KOPT-K1 (cell line): Measurements from ENCODE around the gene MFSD6.

Experiments
- H3K27ac ChIP-seq: fragments of 200-600 bp; sonication (generic); 2 replicates; pipeline ENCODE4 v1.5.1; 2016; ENCODE audit warnings: antibody characterized with exemption, mild to moderate bottlenecking, low read depth, low read length; ENCODE audit not compliant: poor library complexity, severe bottlenecking
- H3K36me3 ChIP-seq: fragments of 200-600 bp; sonication (generic); 2 replicates; pipeline ENCODE4 v1.5.1; 2017; ENCODE audit warnings: antibody characterized with exemption, mild to moderate bottlenecking, low read length, moderate library complexity; ENCODE audit not compliant: insufficient read depth
- H3K9me3 ChIP-seq: fragments of 200-600 bp; sonication (generic); 2 replicates; pipeline ENCODE4 v1.5.1; 2017; ENCODE audit warnings: antibody characterized with exemption, low read length, mild to moderate bottlenecking; ENCODE audit not compliant: insufficient read depth, poor library complexity, severe bottlenecking

Gene MFSD6

GRCh38 chr2:190380962-190381412 is 27.2 kb upstream of the MFSD6 start:
- no peaks in the 10 kb centered on the region for H3K36me3 ChIP-seq
- H3K27ac ChIP-seq = no peak overlapping the region
- H3K9me3 ChIP-seq = no peaks in the 10 kb centered on the region

- Histone ChIP-seq H3K27ac (no peak overlapping the region), H3K36me3 (no peaks in the 10 kb centered on the region), H3K9me3 (no peaks in the 10 kb centered on the region)
Measured at GRCh38 chr2:190382851-190383250, 25.3 kb upstream of the MFSD6 start.

- no peaks in the 10 kb centered on the region for H3K9me3 ChIP-seq
- no peaks in the 10 kb centered on the region for H3K36me3 ChIP-seq
Measured at GRCh38 chr2:190387422-190387821, 20.7 kb upstream of the MFSD6 start.

GRCh38 chr2:190396271-190396670 is 11.9 kb upstream of the MFSD6 start:
- Histone ChIP-seq H3K9me3 (no peaks in the 10 kb centered on the region), H3K36me3 (no peaks in the 10 kb centered on the region), H3K27ac (no peak overlapping the region)

More at GRCh38 chr2:190387422-190387821, 20.7 kb upstream of the MFSD6 start:
- no peak overlapping the region for H3K27ac ChIP-seq

GRCh38 chr2:190402986-190403603 is 5.1 kb upstream of the MFSD6 start:
- no peak overlapping the region for H3K27ac ChIP-seq
- no peaks in the 10 kb centered on the region for H3K9me3 ChIP-seq
- H3K36me3 ChIP-seq = no peaks in the 10 kb centered on the region

- H3K9me3 ChIP-seq = no peaks in the 10 kb centered on the region
- H3K27ac ChIP-seq = no peak overlapping the region
- no peaks in the 10 kb centered on the region for H3K36me3 ChIP-seq
Measured at GRCh38 chr2:190404487-190404886, 3.7 kb upstream of the MFSD6 start.

- Histone ChIP-seq H3K9me3 (no peaks in the 10 kb centered on the region), H3K36me3 (no peaks in the 10 kb centered on the region), H3K27ac (no peak overlapping the region)
Measured at GRCh38 chr2:190405070-190405469, 3.1 kb upstream of the MFSD6 start.

GRCh38 chr2:190405995-190406394 is 2.2 kb upstream of the MFSD6 start:
- no peaks in the 10 kb centered on the region for H3K9me3 ChIP-seq
- no peaks in the 10 kb centered on the region for H3K36me3 ChIP-seq
- H3K27ac ChIP-seq = no peak overlapping the region

- Histone ChIP-seq H3K9me3 (no peaks in the 10 kb centered on the region), H3K36me3 (no peaks in the 10 kb centered on the region), H3K27ac (peak overlapping the region; percentile 94)
Measured at GRCh38 chr2:190406805-190407204, 1.4 kb upstream of the MFSD6 start.

GRCh38 chr2:190407246-190407661 is 901 bp upstream of the MFSD6 start:
- Histone ChIP-seq H3K9me3 (no peaks in the 10 kb centered on the region), H3K27ac (peak overlapping the region; percentile 94), H3K36me3 (no peaks in the 10 kb centered on the region)

- Histone ChIP-seq H3K9me3 (no peaks in the 10 kb centered on the region), H3K36me3 (no peaks in the 10 kb centered on the region), H3K27ac (peak overlapping the region; percentile 94)
Measured at GRCh38 chr2:190408538-190409271, 550 bp downstream of the MFSD6 start.

- Histone ChIP-seq H3K27ac (peak overlapping the region; percentile 94), H3K9me3 (no peaks in the 10 kb centered on the region), H3K36me3 (no peaks in the 10 kb centered on the region)
Measured at GRCh38 chr2:190409616-190410015, 1.5 kb downstream of the MFSD6 start.

- no peaks in the 10 kb centered on the region for H3K36me3 ChIP-seq
- H3K27ac ChIP-seq = peak overlapping the region; percentile 94
- no peaks in the 10 kb centered on the region for H3K9me3 ChIP-seq
Measured at GRCh38 chr2:190410166-190410565, 2.0 kb downstream of the MFSD6 start.

- Histone ChIP-seq H3K36me3 (0 out of 2 replicates have a peak, but pooled peaks cover 8% of the 10 kb centered on the region), H3K9me3 (no peaks in the 10 kb centered on the region), H3K27ac (no peak overlapping the region)
Measured at GRCh38 chr2:190412966-190413365, 4.8 kb downstream of the MFSD6 start.

- H3K27ac ChIP-seq = peak overlapping the region; percentile 8
Measured at GRCh38 chr2:190413421-190413820, 5.3 kb downstream of the MFSD6 start.

GRCh38 chr2:190415251-190415650 is 7.1 kb downstream of the MFSD6 start:
- H3K27ac ChIP-seq = peak overlapping the region; percentile 69
- peaks cover 26% of the 10 kb centered on the region; the same call in 1 of the 2 replicates for H3K36me3 ChIP-seq
- no peaks in the 10 kb centered on the region for H3K9me3 ChIP-seq

More at GRCh38 chr2:190413421-190413820, 5.3 kb downstream of the MFSD6 start:
- Histone ChIP-seq H3K36me3 (0 out of 2 replicates have a peak, but pooled peaks cover 13% of the 10 kb centered on the region), H3K9me3 (no peaks in the 10 kb centered on the region)
